Measurements from ENCODE around the gene FGF8. TPM values are rescaled to one million over a fixed set of nuclear protein-coding genes. Genes with fewer than 3 reads are reported as not detected.

Gene FGF8
- total RNA-seq, 6 experiments from 2014 or later = not detected

- Mint-ChIP-seq H3K9me3 (no peaks in the 10 kb centered on the region; the same call in 1 of the 2 replicates), H3K36me3 (ENCODE audit: low read depth) (peaks cover 20% of the 10 kb centered on the region), H3K4me3 (no peak overlapping the region), H3K4me1 (ENCODE audit: low read depth) (peaks cover 46% of the 10 kb centered on the region), H3K27ac (peak overlapping the region; percentile 15), H3K27me3 (ENCODE audit: insufficient read depth) (peaks cover 9% of the 10 kb centered on the region)
- TF ChIP-seq CTCF (IDR thresholded peaks at IDR 0.05) = no peak
- DNase-seq = no peak
These were observed 9.9 kb upstream of the FGF8 start for GRCh38 chr10:101785801-101786200.

GRCh38 chr10:101784558-101784957 lies 8.6 kb upstream of the FGF8 start:
- Mint-ChIP-seq H3K4me3 (no peak overlapping the region), H3K4me1 (ENCODE audit: low read depth) (peaks cover 51% of the 10 kb centered on the region), H3K27me3 (ENCODE audit: insufficient read depth) (peaks cover 9% of the 10 kb centered on the region), H3K27ac (peak overlapping the region; percentile 94), H3K9me3 (no peaks in the 10 kb centered on the region; the same call in 1 of the 2 replicates), H3K36me3 (ENCODE audit: low read depth) (peaks cover 18% of the 10 kb centered on the region)
- no peak for DNase-seq
- TF ChIP-seq CTCF (IDR thresholded peaks at IDR 0.05) = no peak

GRCh38 chr10:101783736-101784118 lies 7.8 kb upstream of the FGF8 start:
- Mint-ChIP-seq H3K27me3 (ENCODE audit: insufficient read depth) (peaks cover 9% of the 10 kb centered on the region), H3K4me3 (peak overlapping the region; percentile 98), H3K27ac (peak overlapping the region; percentile 94), H3K36me3 (ENCODE audit: low read depth) (peaks cover 14% of the 10 kb centered on the region), H3K4me1 (ENCODE audit: low read depth) (peaks cover 51% of the 10 kb centered on the region), H3K9me3 (no peaks in the 10 kb centered on the region; the same call in 1 of the 2 replicates)
- no peak for DNase-seq
- no peak for TF ChIP-seq CTCF (IDR thresholded peaks at IDR 0.05)

GRCh38 chr10:101782811-101783735 lies 7.2 kb upstream of the FGF8 start, which contains the start of gene NPM3:
Gene NPM3, minus strand, starts transcription at chr10:101783446. Its CDS starts 56 bp downstream, at chr10:101783390.
- peaks cover 14% of the 10 kb centered on the region for H3K36me3 Mint-ChIP-seq (ENCODE audit: low read depth)
- peak; percentile 70 for DNase-seq
- no peaks in the 10 kb centered on the region; the same call in 1 of the 2 replicates for H3K9me3 Mint-ChIP-seq
- no peak for TF ChIP-seq CTCF (IDR thresholded peaks at IDR 0.05)
- H3K4me3 Mint-ChIP-seq = peak within 1 kb of the TSS; percentile 98
- H3K27ac Mint-ChIP-seq = peak within 1 kb of the TSS; percentile 94
- H3K27me3 Mint-ChIP-seq (ENCODE audit: insufficient read depth) = peaks cover 9% of the 10 kb centered on the region
- peaks cover 51% of the 10 kb centered on the region for H3K4me1 Mint-ChIP-seq (ENCODE audit: low read depth)

- no peak for DNase-seq
- Mint-ChIP-seq H3K9me3 (no peaks in the 10 kb centered on the region; the same call in 1 of the 2 replicates), H3K36me3 (ENCODE audit: low read depth) (peaks cover 7% of the 10 kb centered on the region), H3K4me3 (peak overlapping the region; percentile 98), H3K4me1 (ENCODE audit: low read depth) (peaks cover 51% of the 10 kb centered on the region), H3K27ac (peak overlapping the region; percentile 94), H3K27me3 (ENCODE audit: insufficient read depth) (peaks cover 9% of the 10 kb centered on the region)
- TF ChIP-seq CTCF (IDR thresholded peaks at IDR 0.05) = no peak
These were observed 6.3 kb upstream of the FGF8 start for GRCh38 chr10:101781984-101782810.
